Measurements from ENCODE around the gene SLC39A9. TPM values are rescaled to one million over a fixed set of nuclear protein-coding genes. Genes with fewer than 3 reads are reported as not detected.

Gene SLC39A9
- total RNA-seq, 1 experiment from 2014 or later: 39.8 TPM

- Histone ChIP-seq H4K5ac (ENCODE audit: insufficient read length, low read depth, low read length) (no peak overlapping the region), H2BK15ac (ENCODE audit: low read depth, low read length) (no peak overlapping the region), H3K4me2 (ENCODE audit: insufficient read depth, insufficient read length, low read length) (no peak overlapping the region), H2BK5ac (ENCODE audit: insufficient read length, low read length) (no peak overlapping the region), H2AK5ac (ENCODE audit: insufficient read length, low read length) (no peak overlapping the region), H2AFZ (ENCODE audit: low read length) (no peak overlapping the region), H3K23ac (ENCODE audit: insufficient read length, low read depth, low read length) (no peak overlapping the region), H4K8ac (replicated peaks; ENCODE audit: insufficient read length, low read depth, low read length) (no peak overlapping the region), H3K27me3 (ENCODE audit: insufficient read depth, low read length) (peaks cover 10% of the 10 kb centered on the region; the same call in 1 of the 2 replicates), H3K4ac (ENCODE audit: low read depth, low read length) (no peak overlapping the region), H2BK120ac (ENCODE audit: low read depth, low read length, poor library complexity, severe bottlenecking) (no peak overlapping the region), H3K79me1 (ENCODE audit: insufficient read depth, low read depth, low read length, poor library complexity, severe bottlenecking) (no peaks in the 10 kb centered on the region), H3K9ac (ENCODE audit: extremely low read depth, insufficient read length, low read length) (no peak overlapping the region), H2BK20ac (ENCODE audit: low read depth, low read length, poor library complexity, severe bottlenecking) (no peak overlapping the region), H3K9me3 (ENCODE audit: control insufficient read depth, low read depth, low read length) (no peaks in the 10 kb centered on the region), H4K20me1 (ENCODE audit: control insufficient read depth, insufficient read depth, insufficient read length) (no peaks in the 10 kb centered on the region), H3K4me1 (ENCODE audit: insufficient read depth, low read length) (no peaks in the 10 kb centered on the region), H3K27ac (ENCODE audit: insufficient read length, low read depth, low read length) (no peak overlapping the region), H3K18ac (ENCODE audit: insufficient read length, low read depth, low read length) (no peak overlapping the region), H3K79me2 (ENCODE audit: insufficient read depth, low read length) (no peaks in the 10 kb centered on the region), H3K23me2 (ENCODE audit: insufficient read length, low read depth, low read length, poor library complexity, severe bottlenecking) (peaks cover 6% of the 10 kb centered on the region), H2BK12ac (ENCODE audit: insufficient read length, low read depth, low read length) (no peak overlapping the region), H4K91ac (ENCODE audit: insufficient read length, low read depth, low read length) (no peak overlapping the region), H3K56ac (ENCODE audit: insufficient read length, low read depth, low read length) (no peak overlapping the region), H3T11ph (ENCODE audit: low read length) (no peak overlapping the region), H3K14ac (ENCODE audit: insufficient read depth, low read length) (no peak overlapping the region)
- no peaks in the 10 kb centered on the region; a peak in 1 of 7 replicates for H3K36me3 Mint-ChIP-seq (ENCODE audit: insufficient read depth in 1 of 3, low read depth in 3 of 3)
- no peaks in the 10 kb centered on the region for H3K9me3 Mint-ChIP-seq
- no peak overlapping the region for H3K27ac Mint-ChIP-seq
- no peak for TF ChIP-seq CTCF (conservative IDR thresholded peaks at IDR 0.05)
- peaks cover 52% of the 10 kb centered on the region for H3K27me3 Mint-ChIP-seq (ENCODE audit: low read depth)
- peaks cover 9 to 12% of the 10 kb centered on the region in 2 experiments; a peak in 3 of 4 replicates for H3K4me1 Mint-ChIP-seq
- H3K4me3 Mint-ChIP-seq: no peak overlapping the region
- DNase-seq: no peak
Measured at GRCh38 chr14:69489495-69489894, 91.0 kb downstream of the SLC39A9 start.
